Astrocyte of the spinal cord (primary cell): ENCODE results near the gene PLG.
"Not testable (repeated sequence)": the region's sequence is repeated elsewhere in the genome, so short reads cannot be mapped to it uniquely, and the experiment has no call there.

Experiments used
- DNase-seq: peaks from one replicate; pipeline ENCODE4 v3.0.0; 2011; ENCODE audit warnings: low read depth, low spot score
- H3K4me3 ChIP-seq: 2 replicates; pipeline ENCODE4 v1.5.1; 2011; ENCODE audit warnings: low read depth, mild to moderate bottlenecking, low read length, moderate library complexity
- in situ Hi-C: cut with HindIII; loops from 2 replicates; pipeline ENCODE4 v1.10.0; 2017; ENCODE audit warnings: low sequenced_read_pairs
- TF ChIP-seq, protein P1 (sequence below): IDR thresholded peaks from 2 replicates; pipeline ENCODE4 v1.5.1; 2012; ENCODE audit warnings: low read depth, mild to moderate bottlenecking, low read length, inconsistent platforms

The PLG gene

DNA sequence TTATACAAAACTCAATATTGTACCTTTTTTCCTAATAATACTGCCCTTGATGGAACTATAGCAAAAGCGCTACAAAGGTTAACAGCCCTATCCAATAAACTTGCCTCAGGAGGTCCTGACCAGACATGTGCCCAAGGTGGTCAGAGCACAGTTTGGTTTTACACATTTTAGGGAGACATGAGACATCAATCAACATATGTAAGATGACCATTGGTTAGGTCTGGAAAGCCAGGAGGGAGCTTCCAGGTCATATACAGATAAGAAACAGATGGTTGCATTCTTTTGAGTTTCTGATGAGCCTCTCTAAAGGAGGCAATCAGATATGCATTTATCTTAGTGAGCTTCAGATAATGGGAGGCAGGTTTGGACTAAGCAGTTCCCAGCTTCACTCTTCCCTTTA is 91.6 kb downstream of the PLG start:
- no peak overlapping the region for H3K4me3 ChIP-seq
- in situ Hi-C loops, result no loop called here

DNA sequence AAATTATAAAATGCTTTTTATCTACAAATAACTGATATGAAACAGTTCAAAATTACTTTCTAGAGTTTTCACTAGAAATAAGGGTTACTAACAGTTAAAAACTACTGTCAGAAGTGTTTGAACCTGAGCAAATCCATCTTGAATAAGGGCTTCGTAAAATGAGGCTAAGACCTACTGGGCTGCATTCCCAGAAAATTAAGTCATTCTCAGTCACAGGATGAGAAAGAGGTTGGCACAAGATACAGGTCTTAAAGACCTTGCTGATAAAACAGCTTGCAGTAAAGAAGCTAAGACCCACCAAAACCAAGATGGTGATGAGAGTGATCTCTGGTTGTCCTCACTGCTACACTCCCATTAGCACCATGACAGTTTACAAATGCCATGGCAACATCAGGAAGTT is 93.7 kb downstream of the PLG start:
- in situ Hi-C loops, result no loop called here
- TF ChIP-seq, protein P1, sequence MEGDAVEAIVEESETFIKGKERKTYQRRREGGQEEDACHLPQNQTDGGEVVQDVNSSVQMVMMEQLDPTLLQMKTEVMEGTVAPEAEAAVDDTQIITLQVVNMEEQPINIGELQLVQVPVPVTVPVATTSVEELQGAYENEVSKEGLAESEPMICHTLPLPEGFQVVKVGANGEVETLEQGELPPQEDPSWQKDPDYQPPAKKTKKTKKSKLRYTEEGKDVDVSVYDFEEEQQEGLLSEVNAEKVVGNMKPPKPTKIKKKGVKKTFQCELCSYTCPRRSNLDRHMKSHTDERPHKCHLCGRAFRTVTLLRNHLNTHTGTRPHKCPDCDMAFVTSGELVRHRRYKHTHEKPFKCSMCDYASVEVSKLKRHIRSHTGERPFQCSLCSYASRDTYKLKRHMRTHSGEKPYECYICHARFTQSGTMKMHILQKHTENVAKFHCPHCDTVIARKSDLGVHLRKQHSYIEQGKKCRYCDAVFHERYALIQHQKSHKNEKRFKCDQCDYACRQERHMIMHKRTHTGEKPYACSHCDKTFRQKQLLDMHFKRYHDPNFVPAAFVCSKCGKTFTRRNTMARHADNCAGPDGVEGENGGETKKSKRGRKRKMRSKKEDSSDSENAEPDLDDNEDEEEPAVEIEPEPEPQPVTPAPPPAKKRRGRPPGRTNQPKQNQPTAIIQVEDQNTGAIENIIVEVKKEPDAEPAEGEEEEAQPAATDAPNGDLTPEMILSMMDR, result no peak
- no peak overlapping the region for H3K4me3 ChIP-seq
- DNase-seq, result peak; percentile 0

More for the DNA sequence above, 91.6 kb downstream of the PLG start:
- no peak for DNase-seq
- TF ChIP-seq, protein P1, result no peak

DNA sequence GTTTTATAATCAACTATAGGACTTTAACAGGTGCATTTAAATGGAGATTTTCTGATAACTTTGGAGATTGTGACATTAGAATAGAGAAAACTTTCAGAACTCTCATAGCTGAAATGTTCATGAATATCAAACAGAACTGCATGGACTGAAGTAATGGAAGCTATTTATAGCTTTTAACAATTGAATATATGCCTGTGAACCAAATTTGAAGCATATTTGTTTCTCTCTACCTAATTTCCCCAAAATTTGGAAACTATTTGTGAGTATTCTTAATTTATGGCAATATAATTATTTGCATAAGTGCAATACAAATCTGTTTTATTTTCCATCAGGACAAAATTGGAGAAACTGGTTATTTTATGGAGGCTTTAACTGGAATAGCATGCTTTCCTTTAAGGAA is 96.6 kb downstream of the PLG start:
- H3K4me3 ChIP-seq, result no peak overlapping the region
- in situ Hi-C loops, result no loop called here
- peak; percentile 15 for DNase-seq
- TF ChIP-seq, protein P1, result no peak

DNA sequence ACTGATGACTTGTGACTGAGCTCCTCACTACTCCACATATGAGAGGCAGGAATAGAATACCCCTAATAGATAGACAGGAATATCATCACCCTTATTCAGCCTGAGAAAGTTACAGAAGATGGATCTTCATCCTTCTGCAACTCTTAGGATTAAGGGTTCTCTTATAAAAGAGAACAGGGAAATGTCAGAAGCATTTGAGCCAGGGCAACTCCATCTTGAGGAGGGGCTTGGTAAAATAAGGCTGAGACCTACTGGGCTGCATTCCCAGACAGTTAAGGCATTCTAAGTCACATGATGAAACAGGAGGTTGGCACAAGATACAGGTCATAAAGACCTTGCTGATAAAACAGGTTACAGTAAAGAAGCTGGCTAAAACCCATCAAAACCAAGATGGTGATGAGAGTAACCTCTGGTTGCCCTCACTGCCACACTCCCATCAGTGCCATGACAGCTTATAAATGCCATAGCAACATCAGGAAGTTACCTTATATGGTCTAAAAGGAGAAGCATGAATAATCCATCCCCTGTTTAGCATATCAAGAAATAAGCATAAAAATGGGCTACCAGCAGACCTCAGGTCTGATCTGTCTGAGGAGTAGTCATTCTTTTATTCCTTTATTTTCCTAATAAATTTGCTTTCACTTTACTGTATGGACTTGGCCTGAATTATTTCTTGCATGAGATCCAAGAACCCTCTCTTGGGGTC is 97.9 kb downstream of the PLG start:
- DNase-seq, result no peak
- TF ChIP-seq, protein P1, result no peak
- in situ Hi-C loops, result no loop called here

DNA sequence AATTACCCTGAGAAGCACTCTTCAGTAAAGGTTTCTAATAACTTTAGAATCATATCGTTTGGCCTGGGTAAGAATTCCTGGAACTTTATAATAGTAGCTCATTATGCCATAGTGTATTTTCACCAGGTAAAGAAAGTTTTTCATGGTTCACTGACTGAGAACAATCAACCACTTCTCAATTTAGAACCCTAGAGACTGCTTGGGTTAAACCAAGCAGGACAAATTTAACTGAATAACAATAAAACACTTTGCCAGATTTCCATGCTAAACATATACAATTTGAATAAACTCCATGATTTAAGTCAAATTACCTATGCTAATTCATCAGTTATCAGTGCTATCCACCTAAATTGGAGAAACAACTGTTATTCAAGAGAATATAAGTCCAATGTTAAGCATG is 99.4 kb downstream of the PLG start:
- no peak for DNase-seq
- in situ Hi-C loops, result no loop called here
- TF ChIP-seq, protein P1, result no peak
- no peak overlapping the region for H3K4me3 ChIP-seq

More for the DNA sequence above, 97.9 kb downstream of the PLG start:
- no peak overlapping the region for H3K4me3 ChIP-seq

DNA sequence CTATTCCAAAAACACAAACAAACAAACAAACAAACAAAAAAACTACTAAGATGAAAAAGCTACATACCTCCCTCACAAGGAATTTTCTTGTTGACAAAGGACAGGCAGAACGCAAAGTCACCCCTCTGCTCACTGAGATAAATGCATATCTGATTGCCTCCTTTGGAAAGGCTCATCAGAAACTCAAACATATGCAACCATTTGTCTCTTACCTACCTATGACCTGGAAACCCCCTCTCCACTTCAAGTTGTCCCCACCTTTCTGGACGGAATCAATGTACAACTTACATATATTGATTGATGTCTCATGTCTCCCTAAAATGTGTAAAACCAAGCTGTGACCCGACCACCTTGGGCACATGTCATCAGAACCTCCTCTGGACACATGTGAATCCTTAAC is 100.0 kb downstream of the PLG start:
- DNase-seq, H3K4me3 ChIP-seq, in situ Hi-C loops: not testable (repeated sequence)
